Breast epithelium (tissue), 4 donors: ENCODE data around the gene C3. TPM values are rescaled to one million over a fixed set of nuclear protein-coding genes. Genes with fewer than 3 reads are reported as not detected.

Experiments
- DNase-seq, 2 donors: peaks; one replicate each; pipeline ENCODE4 v3.0.0-alpha.2; 2019; ENCODE audit warnings: low spot score in 2 of 2
- H3K27ac ChIP-seq, 2 donors: fragments of 200-600 bp; sonication (generic) in 1 of 2; one replicate each; pipeline ENCODE4 v1.5.1; 2016 to 2019; ENCODE audit warnings: mild to moderate bottlenecking in 1 of 2
- H3K27me3 ChIP-seq, 2 donors: fragments of 200-600 bp; sonication (generic) in 1 of 2; one replicate each; pipeline versions ENCODE4 v1.5.1 to v1.6.0; 2017 to 2019; ENCODE audit warnings: control low read depth in 1 of 2, mild to moderate bottlenecking in 1 of 2
- H3K36me3 ChIP-seq: fragments of 200-600 bp; one replicate; pipeline ENCODE4 v1.5.1; 2019
- H3K4me1 ChIP-seq, 2 donors: fragments of 200-600 bp; sonication (generic); one replicate each; pipeline ENCODE4 v1.5.1; 2016 to 2019; ENCODE audit warnings: control low read depth in 1 of 2
- H3K4me3 ChIP-seq, 3 donors: fragments of 200-600 bp; sonication (generic); 1 replicate in 2 of 3; 2 replicates in 1 of 3; pipeline ENCODE4 v1.5.1; 2016 to 2019; ENCODE audit warnings: mild to moderate bottlenecking in 3 of 3, moderate library complexity in 2 of 3
- H3K9me3 ChIP-seq, 2 donors: fragments of 200-600 bp; sonication (generic) in 1 of 2; one replicate each; pipeline ENCODE4 v1.5.1; 2016 to 2019; ENCODE audit warnings: control low read depth in 1 of 2
- CTCF ChIP-seq, 3 donors: fragments of 450-650 bp; IDR thresholded peaks; one replicate each; pipeline ENCODE4 v1.5.1; 2016 to 2017; ENCODE audit warnings: antibody characterized with exemption in 3 of 3, mild to moderate bottlenecking in 3 of 3, moderate library complexity in 3 of 3
- POLR2A ChIP-seq: fragments of 450-650 bp; IDR thresholded peaks from one replicate; pipeline ENCODE4 v1.6.1; 2016; ENCODE audit warnings: antibody characterized with exemption, mild to moderate bottlenecking, moderate library complexity
- POLR2AphosphoS5 ChIP-seq, 3 donors: sonication (generic); formaldehyde crosslinking; IDR thresholded peaks; one replicate each; pipeline ENCODE4 v1.6.1; 2017; ENCODE audit warnings: antibody characterized with exemption in 3 of 3
- intact Hi-C: fragments of 100-400 bp; cut with DNase I; formaldehyde crosslinking; loops from one replicate; pipeline ENCODE4 v1.15.1; 2023; ENCODE audit warnings: low total_unique reads
- total RNA-seq, 3 donors: library from RNA; depleted of rRNA; stranded (reverse); fragments of >200 nt; gene quantifications; one replicate each; pipeline ENCODE4 v1.1.0, GENCODE V29; 2016

The C3 gene
- total RNA-seq, 3 donors from 2014 or later, result 856 to 1,298 (median 1,115) TPM

- DNase-seq, result no peak
- no peaks in the 10 kb centered on the region for H3K9me3 ChIP-seq
- no peaks in the 10 kb centered on the region for H3K27me3 ChIP-seq
- H3K27ac ChIP-seq, result no peak overlapping the region
- no peaks in the 10 kb centered on the region for H3K36me3 ChIP-seq
- no peak overlapping the region for H3K4me3 ChIP-seq
- no peaks in the 10 kb centered on the region for H3K4me1 ChIP-seq
- TF ChIP-seq CTCF (IDR thresholded peaks at IDR 0.05) (no peak), POLR2A (no peak), POLR2AphosphoS5 (IDR thresholded peaks at IDR 0.05) (no peak)
- intact Hi-C loops, result no loop called here
Observed at GRCh38 chr19:6693056-6693471, 27.4 kb downstream of the C3 start.

GRCh38 chr19:6692027-6692426 lies 28.4 kb downstream of the C3 start:
- DNase-seq, result no peak
- H3K27me3 ChIP-seq, result no peaks in the 10 kb centered on the region
- H3K4me1 ChIP-seq, result no peaks in the 10 kb centered on the region
- no peak for TF ChIP-seq POLR2AphosphoS5 (IDR thresholded peaks at IDR 0.05)
- no peak for TF ChIP-seq POLR2A
- TF ChIP-seq CTCF (IDR thresholded peaks at IDR 0.05), result no peak
- intact Hi-C loops, result no loop called here
- no peaks in the 10 kb centered on the region for H3K36me3 ChIP-seq
- H3K4me3 ChIP-seq, result no peak overlapping the region
- H3K27ac ChIP-seq, result no peak overlapping the region
- no peaks in the 10 kb centered on the region for H3K9me3 ChIP-seq

- TF ChIP-seq POLR2AphosphoS5 (IDR thresholded peaks at IDR 0.05) (no peak), CTCF (IDR thresholded peaks at IDR 0.05) (no peak), POLR2A (no peak)
- H3K27me3 ChIP-seq, result no peaks in the 10 kb centered on the region
- DNase-seq, result no peak
- H3K4me1 ChIP-seq, result no peaks in the 10 kb centered on the region
- intact Hi-C loops, result no loop called here
- no peaks in the 10 kb centered on the region for H3K36me3 ChIP-seq
- no peak overlapping the region for H3K27ac ChIP-seq
- no peaks in the 10 kb centered on the region for H3K9me3 ChIP-seq
- no peak overlapping the region for H3K4me3 ChIP-seq
Observed at GRCh38 chr19:6691342-6691741, 29.1 kb downstream of the C3 start.

GRCh38 chr19:6690160-6690885 lies 30.1 kb downstream of the C3 start:
- intact Hi-C loops, result no loop called here

More at GRCh38 chr19:6690160-6690885, 30.1 kb downstream of the C3 start:
- Histone ChIP-seq H3K36me3 (no peaks in the 10 kb centered on the region), H3K4me3 (no peak overlapping the region), H3K9me3 (no peaks in the 10 kb centered on the region), H3K4me1 (no peaks in the 10 kb centered on the region), H3K27me3 (no peaks in the 10 kb centered on the region), H3K27ac (no peak overlapping the region)
- DNase-seq, result no peak
- TF ChIP-seq CTCF (IDR thresholded peaks at IDR 0.05), result no peak
- TF ChIP-seq POLR2AphosphoS5 (IDR thresholded peaks at IDR 0.05), result no peak
- TF ChIP-seq POLR2A, result no peak
